ENCODE data around the gene TBC1D22B.

TBC1D22B gene

GRCh38 chr6:37372116-37372515 lies 114.5 kb downstream of the TBC1D22B start:
- TF ChIP-seq EZH2phosphoT487 (IDR thresholded peaks at IDR 0.05; ENCODE audit: borderline replicate concordance, low read length) (no peak), CTCF (IDR thresholded peaks at IDR 0.05; ENCODE audit: low read depth, low read length, poor library complexity, severe bottlenecking) (no peak)
- H3K9me2 ChIP-seq (replicated peaks; ENCODE audit: control insufficient read depth, low read length) = no peaks in the 10 kb centered on the region
- H4K20me1 ChIP-seq (ENCODE audit: control insufficient read depth, insufficient read depth, low read depth, low read length) = 0 out of 2 replicates have a peak, but pooled peaks cover 2% of the 10 kb centered on the region
- H3K4me1 ChIP-seq (ENCODE audit: control insufficient read depth, low read length) = peaks cover 54% of the 10 kb centered on the region
- no peaks in the 10 kb centered on the region for H3K9me3 ChIP-seq (ENCODE audit: control insufficient read depth, insufficient read depth, low read length)
- H3K4me3 ChIP-seq (ENCODE audit: low read length) = no peak overlapping the region
- H3K4me2 ChIP-seq (ENCODE audit: low read length) = no peak overlapping the region
- H3K27ac ChIP-seq (ENCODE audit: low read depth, low read length) = no peak overlapping the region
- peaks cover 84% of the 10 kb centered on the region for H3K36me3 ChIP-seq (ENCODE audit: control insufficient read depth, low read length)
- no peaks in the 10 kb centered on the region for H3K27me3 ChIP-seq (ENCODE audit: control insufficient read depth, low read length)
- peaks cover 14% of the 10 kb centered on the region for H3F3A ChIP-seq (ENCODE audit: control insufficient read depth, insufficient read depth)
- H3K79me2 ChIP-seq (ENCODE audit: control insufficient read depth, low read length) = peaks cover 7% of the 10 kb centered on the region; the same call in 1 of the 2 replicates

- Histone ChIP-seq H3K4me3 (ENCODE audit: low read length) (0 out of 2 replicates have a peak overlapping the region, but pooled peaks have one; percentile 64), H3F3A (ENCODE audit: control insufficient read depth, insufficient read depth) (peaks cover 18% of the 10 kb centered on the region), H4K20me1 (ENCODE audit: control insufficient read depth, insufficient read depth, low read depth, low read length) (no peaks in the 10 kb centered on the region), H3K79me2 (ENCODE audit: control insufficient read depth, low read length) (peaks cover 7% of the 10 kb centered on the region; the same call in 1 of the 2 replicates), H3K36me3 (ENCODE audit: control insufficient read depth, low read length) (peaks cover 78% of the 10 kb centered on the region), H3K27ac (ENCODE audit: low read depth, low read length) (peak overlapping the region; percentile 93), H3K9me2 (replicated peaks; ENCODE audit: control insufficient read depth, low read length) (no peaks in the 10 kb centered on the region), H3K4me1 (ENCODE audit: control insufficient read depth, low read length) (peaks cover 62% of the 10 kb centered on the region), H3K27me3 (ENCODE audit: control insufficient read depth, low read length) (no peaks in the 10 kb centered on the region), H3K4me2 (ENCODE audit: low read length) (peak overlapping the region; percentile 90), H3K9me3 (ENCODE audit: control insufficient read depth, insufficient read depth, low read length) (no peaks in the 10 kb centered on the region)
- TF ChIP-seq CTCF (IDR thresholded peaks at IDR 0.05; ENCODE audit: low read depth, low read length, poor library complexity, severe bottlenecking) (no peak), EZH2phosphoT487 (IDR thresholded peaks at IDR 0.05; ENCODE audit: borderline replicate concordance, low read length) (no peak)
Observed at GRCh38 chr6:37373822-37374471, 116.4 kb downstream of the TBC1D22B start.

GRCh38 chr6:37375376-37375775 lies 117.8 kb downstream of the TBC1D22B start:
- Histone ChIP-seq H3K4me1 (ENCODE audit: control insufficient read depth, low read length) (peaks cover 62% of the 10 kb centered on the region), H3K27ac (ENCODE audit: low read depth, low read length) (peak overlapping the region; percentile 93), H3K9me2 (replicated peaks; ENCODE audit: control insufficient read depth, low read length) (no peaks in the 10 kb centered on the region), H3K9me3 (ENCODE audit: control insufficient read depth, insufficient read depth, low read length) (no peaks in the 10 kb centered on the region), H3K79me2 (ENCODE audit: control insufficient read depth, low read length) (peaks cover 7% of the 10 kb centered on the region; the same call in 1 of the 2 replicates), H3K27me3 (ENCODE audit: control insufficient read depth, low read length) (no peaks in the 10 kb centered on the region), H3K4me2 (ENCODE audit: low read length) (peak overlapping the region; percentile 90), H3K36me3 (ENCODE audit: control insufficient read depth, low read length) (peaks cover 68% of the 10 kb centered on the region), H4K20me1 (ENCODE audit: control insufficient read depth, insufficient read depth, low read depth, low read length) (no peaks in the 10 kb centered on the region), H3F3A (ENCODE audit: control insufficient read depth, insufficient read depth) (peaks cover 18% of the 10 kb centered on the region), H3K4me3 (ENCODE audit: low read length) (peak overlapping the region; percentile 64)
- no peak for TF ChIP-seq CTCF (IDR thresholded peaks at IDR 0.05; ENCODE audit: low read depth, low read length, poor library complexity, severe bottlenecking)
- TF ChIP-seq EZH2phosphoT487 (IDR thresholded peaks at IDR 0.05; ENCODE audit: borderline replicate concordance, low read length) = no peak

Data from DOHH2 (cell line).